ENCODE measurements around the gene BDH1.
A peak's percentile ranks its signal among the peaks of the same experiment; 100 is the strongest.
"Not testable (repeated sequence)": the region's sequence is repeated elsewhere in the genome, so short reads cannot be mapped to it uniquely, and the experiment has no call there.

Gene BDH1

DNA sequence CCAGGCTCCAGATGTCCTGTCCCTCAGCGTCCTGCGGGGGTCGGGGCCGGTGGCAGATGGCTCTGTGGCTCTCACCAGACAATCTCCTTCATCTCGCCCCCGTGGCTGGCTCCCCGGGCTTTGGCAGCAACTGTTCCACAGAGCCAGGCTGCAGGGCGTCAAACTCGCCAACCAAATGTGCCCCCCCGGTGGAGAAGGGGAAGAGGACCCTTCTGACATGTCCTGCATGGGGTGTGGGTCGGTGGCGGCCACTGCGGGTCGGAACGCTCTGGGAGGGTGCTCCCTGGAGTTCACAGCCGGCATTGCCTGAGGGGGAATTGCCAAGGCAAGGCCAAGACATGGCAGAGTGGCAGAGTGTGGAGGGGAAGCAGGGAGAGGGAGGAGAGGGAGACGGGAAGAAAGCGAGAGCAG lies 36.0 kb downstream of the BDH1 start:
- TF ChIP-seq JUND (IDR thresholded peaks at IDR 0.05; ENCODE audit: low read depth), result no peak
- DNase-seq (ENCODE audit: low read depth in 1 of 2, low spot score in 1 of 2), result no peak
- in situ Hi-C loops (cut with HindIII; ENCODE audit: low pct_unique_long_range_greater_than_20kb, low sequenced_read_pairs), result no loop called here

- in situ Hi-C loops (cut with HindIII; ENCODE audit: low pct_unique_long_range_greater_than_20kb, low sequenced_read_pairs), result no loop called here
- no peak for DNase-seq (ENCODE audit: low read depth in 1 of 2, low spot score in 1 of 2)
- no peak for TF ChIP-seq JUND (IDR thresholded peaks at IDR 0.05; ENCODE audit: low read depth)
Observed at GRCh38 chr3:197518881-197519421, 36.8 kb downstream of the BDH1 start.

- in situ Hi-C loops (cut with HindIII; ENCODE audit: low pct_unique_long_range_greater_than_20kb, low sequenced_read_pairs); DNase-seq (ENCODE audit: low read depth in 1 of 2, low spot score in 1 of 2): not testable (repeated sequence)
Observed at GRCh38 chr3:197517922-197518683, 37.7 kb downstream of the BDH1 start.

- DNase-seq (ENCODE audit: low read depth in 1 of 2, low spot score in 1 of 2); in situ Hi-C loops (cut with HindIII; ENCODE audit: low pct_unique_long_range_greater_than_20kb, low sequenced_read_pairs): not testable (repeated sequence)
Observed at GRCh38 chr3:197516890-197517606, 38.7 kb downstream of the BDH1 start.

- TF ChIP-seq JUND (IDR thresholded peaks at IDR 0.05; ENCODE audit: low read depth), result no peak
- peak in 1 of 2 experiments; percentile 63 for DNase-seq (ENCODE audit: low read depth in 1 of 2, low spot score in 1 of 2)
- in situ Hi-C loops (cut with HindIII; ENCODE audit: low pct_unique_long_range_greater_than_20kb, low sequenced_read_pairs), result no loop called here
Observed at GRCh38 chr3:197516517-197516889, 39.3 kb downstream of the BDH1 start.

- DNase-seq (ENCODE audit: low read depth in 1 of 2, low spot score in 1 of 2), result no peak
- in situ Hi-C loops (cut with HindIII; ENCODE audit: low pct_unique_long_range_greater_than_20kb, low sequenced_read_pairs), result no loop called here
- TF ChIP-seq JUND (IDR thresholded peaks at IDR 0.05; ENCODE audit: low read depth), result no peak
Observed at GRCh38 chr3:197514786-197515355, 40.9 kb downstream of the BDH1 start.

GRCh38 chr3:197513953-197514785 lies 41.6 kb downstream of the BDH1 start:
- in situ Hi-C loops (cut with HindIII; ENCODE audit: low pct_unique_long_range_greater_than_20kb, low sequenced_read_pairs), result no loop called here
- no peak for DNase-seq (ENCODE audit: low read depth in 1 of 2, low spot score in 1 of 2)
- TF ChIP-seq JUND (IDR thresholded peaks at IDR 0.05; ENCODE audit: low read depth), result no peak

- TF ChIP-seq JUND (IDR thresholded peaks at IDR 0.05; ENCODE audit: low read depth), result no peak
- in situ Hi-C loops (cut with HindIII; ENCODE audit: low pct_unique_long_range_greater_than_20kb, low sequenced_read_pairs), result no loop called here
- DNase-seq (ENCODE audit: low read depth in 1 of 2, low spot score in 1 of 2), result no peak
Observed at GRCh38 chr3:197512691-197513571, 42.8 kb downstream of the BDH1 start.

- no peak for TF ChIP-seq JUND (IDR thresholded peaks at IDR 0.05; ENCODE audit: low read depth)
- in situ Hi-C loops (cut with HindIII; ENCODE audit: low pct_unique_long_range_greater_than_20kb, low sequenced_read_pairs), result no loop called here
- no peak for DNase-seq (ENCODE audit: low read depth in 1 of 2, low spot score in 1 of 2)
Observed at GRCh38 chr3:197511853-197512635, 43.7 kb downstream of the BDH1 start.

DNA sequence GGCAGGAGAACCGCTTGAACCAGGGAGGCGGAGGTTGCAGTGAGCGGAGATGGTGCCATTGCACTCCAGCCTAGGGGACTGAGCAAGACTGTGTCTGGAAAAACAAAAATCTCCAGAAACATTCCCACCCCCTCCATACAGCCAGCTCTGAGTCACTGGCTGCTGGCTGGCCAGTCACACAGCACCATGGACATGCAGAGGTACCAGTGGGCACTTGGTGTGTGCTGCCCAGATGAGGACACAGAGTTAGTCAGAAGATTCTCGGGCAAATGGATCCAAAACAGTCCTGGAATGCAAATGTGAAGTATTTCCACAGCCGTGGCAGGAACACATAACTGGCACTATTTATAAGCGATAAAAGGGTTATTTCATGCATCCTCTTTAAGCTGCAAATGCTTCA lies 44.6 kb downstream of the BDH1 start:
- DNase-seq (ENCODE audit: low read depth in 1 of 2, low spot score in 1 of 2), result no peak
- in situ Hi-C loops (cut with HindIII; ENCODE audit: low pct_unique_long_range_greater_than_20kb, low sequenced_read_pairs), result no loop called here
- TF ChIP-seq JUND (IDR thresholded peaks at IDR 0.05; ENCODE audit: low read depth), result no peak

DNA sequence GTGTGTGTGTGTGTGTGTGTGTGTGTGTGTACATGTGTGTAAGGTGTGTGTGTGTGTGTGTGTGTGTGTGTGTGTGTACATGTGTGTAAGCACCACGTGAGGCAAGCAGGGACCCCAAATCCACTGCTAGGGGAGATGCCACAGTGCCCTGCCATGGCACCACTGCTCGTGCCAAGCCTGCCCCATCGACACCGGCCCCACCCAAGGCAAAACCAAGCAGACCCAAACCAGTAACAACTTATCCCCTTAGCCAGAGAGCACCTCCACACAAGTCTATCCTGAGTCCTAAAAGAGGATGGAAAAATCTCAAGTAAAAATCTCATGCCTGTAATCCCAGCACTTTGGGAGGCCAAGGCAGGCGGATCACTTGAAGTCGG lies 45.1 kb downstream of the BDH1 start:
- no peak for DNase-seq (ENCODE audit: low read depth in 1 of 2, low spot score in 1 of 2)
- no peak for TF ChIP-seq JUND (IDR thresholded peaks at IDR 0.05; ENCODE audit: low read depth)
- in situ Hi-C loops (cut with HindIII; ENCODE audit: low pct_unique_long_range_greater_than_20kb, low sequenced_read_pairs), result no loop called here
